HG03469 (cell line): ENCODE data around the gene PARP8.
"Not testable (repeated sequence)": the region's sequence is repeated elsewhere in the genome, so short reads cannot be mapped to it uniquely, and the experiment has no call there.

Source experiments
- ATAC-seq: cut with Tn5 transposase; IDR thresholded peaks from one replicate; pipeline ENCODE4 v1.9.1; 2021; ENCODE audit warnings: mild to moderate bottlenecking, moderate library complexity, moderate number of reproducible peaks; ENCODE audit not compliant: unreplicated experiment

Gene PARP8

GRCh38 chr5:50666261-50667022 is at the start of gene PARP8:
Gene PARP8 (plus strand): TSS chr5:50666637. CDS start chr5:50667096, 459 bp downstream.
- ATAC-seq, result peak; percentile 37

GRCh38 chr5:50623666-50624065 is 42.8 kb upstream of the PARP8 start:
- ATAC-seq, result no peak

GRCh38 chr5:50634866-50635265 is 31.6 kb upstream of the PARP8 start:
- ATAC-seq, result not testable (repeated sequence)

- ATAC-seq, result not testable (repeated sequence)
These were observed 28.9 kb upstream of the PARP8 start for GRCh38 chr5:50637576-50637975.

GRCh38 chr5:50646591-50646990 is 19.8 kb upstream of the PARP8 start:
- no peak for ATAC-seq

GRCh38 chr5:50647726-50648125 is 18.7 kb upstream of the PARP8 start:
- no peak for ATAC-seq

- peak; percentile 89 for ATAC-seq
These were observed 12.5 kb upstream of the PARP8 start for GRCh38 chr5:50653946-50654345.

GRCh38 chr5:50655067-50655809 is 11.2 kb upstream of the PARP8 start:
- no peak for ATAC-seq

GRCh38 chr5:50655810-50656205 is 10.6 kb upstream of the PARP8 start:
- no peak for ATAC-seq

GRCh38 chr5:50657044-50657443 is 9.4 kb upstream of the PARP8 start:
- no peak for ATAC-seq

- no peak for ATAC-seq
These were observed 8.2 kb upstream of the PARP8 start for GRCh38 chr5:50658246-50658645.

- no peak for ATAC-seq
These were observed 2.8 kb upstream of the PARP8 start for GRCh38 chr5:50663636-50664035.

GRCh38 chr5:50665091-50665490 is 1.3 kb upstream of the PARP8 start:
- no peak for ATAC-seq

- not testable (repeated sequence) for ATAC-seq
These were observed 655 bp upstream of the PARP8 start for GRCh38 chr5:50665761-50666202.

- ATAC-seq, result peak; percentile 16
These were observed 701 bp downstream of the PARP8 start for GRCh38 chr5:50667023-50667652.

GRCh38 chr5:50667653-50668595 is 1.5 kb downstream of the PARP8 start:
- peak; percentile 75 for ATAC-seq

GRCh38 chr5:50668636-50669035 is 2.2 kb downstream of the PARP8 start:
- not testable (repeated sequence) for ATAC-seq

- ATAC-seq, result no peak
These were observed 6.2 kb downstream of the PARP8 start for GRCh38 chr5:50672663-50673062.

- ATAC-seq, result not testable (repeated sequence)
These were observed 7.0 kb downstream of the PARP8 start for GRCh38 chr5:50673444-50673843.

GRCh38 chr5:50675385-50675784 is 8.9 kb downstream of the PARP8 start:
- no peak for ATAC-seq
